HepG2 (cell line): Measurements from ENCODE around the gene HEPHL1. TPM values are rescaled to one million over a fixed set of nuclear protein-coding genes. Genes with fewer than 3 reads are reported as not detected.

Experiments
- ATAC-seq: fragments of 200-7000 bp; cut with Tn5 transposase; 3 replicates; pipeline ENCODE4 v1.9.1; 2020; ENCODE audit warnings: mild to moderate bottlenecking, moderate library complexity
- BruUV-seq: library from RNA; stranded (reverse); fragments of 400-500 nt; replicated peaks from 2 replicates; lab custom pipeline; 2021; lab: Mats Ljungman, UMichigan
- CTCF ChIA-PET: fragments of 300-600 bp; formaldehyde crosslinking; extraction: SDS; loops from one replicate; lab custom pipeline; 2021; ENCODE audit warnings: low total read pairs, inconsistent platforms, low intra/inter-chr PET ratio; lab: Yijun Ruan, JAX
- POLR2A ChIA-PET: fragments of 350-600 bp; sonication (Branson Sonifier 250); formaldehyde crosslinking; loops from one replicate; lab custom pipeline; 2020; ENCODE audit warnings: antibody characterized with exemption, inconsistent platforms; lab: Yijun Ruan, JAX
- DNase-seq: peaks from one replicate; pipeline ENCODE4 v3.0.0-alpha.2; 2015; ENCODE audit warnings: low spot score
- FAIRE-seq: peaks from 3 replicates; lab custom pipeline; 2011; peaks lifted over from hg19 to GRCh38; lab: Jason Lieb, UNC
- H2AFZ ChIP-seq: one replicate; pipeline ENCODE4 v1.6.1; 2011; ENCODE audit warnings: low read length, inconsistent platforms
- H3K27ac ChIP-seq: fragments of 300-600 bp; 3 replicates; pipeline ENCODE4 v1.8.0; 2011; ENCODE audit warnings: mixed run types, mild to moderate bottlenecking, mixed read lengths, low read length, inconsistent platforms; ENCODE audit not compliant: insufficient read depth; ENCODE audit errors: extremely low read length
- H3K27me3 ChIP-seq, 2 experiments: fragments of 200-600 bp in 1 of 2; 2 replicates in 1 of 2; 3 replicates in 1 of 2; pipeline versions ENCODE4 v1.6.0 to v1.8.0; 2011; ENCODE audit warnings: low read length in 2 of 2, mild to moderate bottlenecking in 2 of 2, moderate library complexity in 2 of 2, inconsistent platforms in 1 of 2; ENCODE audit not compliant: insufficient read depth in 2 of 2, control insufficient read depth in 1 of 2
- H3K36me3 ChIP-seq, 2 experiments: fragments of 200-600 bp in 1 of 2; replicated peaks in 1 of 2; 2 replicates in 1 of 2; 3 replicates in 1 of 2; pipeline versions ENCODE4 v1.5.1 to v1.8.0; 2011; ENCODE audit warnings: low read length in 2 of 2, inconsistent platforms in 1 of 2; ENCODE audit not compliant: insufficient read depth in 2 of 2, control insufficient read depth in 1 of 2
- H3K4me1 ChIP-seq: 2 replicates; pipeline ENCODE4 v1.5.1; 2012; ENCODE audit warnings: low read length, inconsistent platforms; ENCODE audit not compliant: insufficient read depth
- H3K4me2 ChIP-seq: 2 replicates; pipeline ENCODE4 v1.6.0; 2011; ENCODE audit warnings: low read depth, low read length, inconsistent platforms
- H3K4me3 ChIP-seq, 3 experiments: fragments of 200-600 bp in 1 of 3; sonication (generic), shearing (Covaris generic) in 1 of 3; replicated peaks in 1 of 3; 2 replicates each; pipeline ENCODE4 v1.5.1; 2011 to 2016; ENCODE audit warnings: low read length in 3 of 3, inconsistent platforms in 2 of 3, low read depth in 2 of 3, mild to moderate bottlenecking in 2 of 3, control low read depth in 1 of 3, mixed read lengths in 1 of 3; ENCODE audit not compliant: insufficient read depth in 1 of 3
- H3K79me2 ChIP-seq: one replicate; pipeline ENCODE4 v1.6.1; 2011; ENCODE audit warnings: low read length, inconsistent platforms; ENCODE audit not compliant: insufficient read depth
- H3K9ac ChIP-seq: 2 replicates; pipeline ENCODE4 v1.6.0; 2011; ENCODE audit warnings: mild to moderate bottlenecking, low read depth, low read length, inconsistent platforms; ENCODE audit not compliant: insufficient read depth
- H3K9me3 ChIP-seq: 2 replicates; pipeline ENCODE4 v1.5.1; 2012; ENCODE audit warnings: mild to moderate bottlenecking, low read length
- H4K20me1 ChIP-seq: 2 replicates; pipeline ENCODE4 v1.6.0; 2011; ENCODE audit warnings: inconsistent platforms, mild to moderate bottlenecking, low read length, moderate library complexity; ENCODE audit not compliant: insufficient read depth
- ATM ChIP-seq: fragments of 450-650 bp; IDR thresholded peaks from 2 replicates; pipeline ENCODE4 v1.7.1; 2017; ENCODE audit warnings: mild to moderate bottlenecking, borderline replicate concordance
- JUN ChIP-seq: sonication (generic); formaldehyde crosslinking; IDR thresholded peaks from 2 replicates; pipeline ENCODE4 v1.4.0; 2020; ENCODE audit warnings: mild to moderate bottlenecking, missing genetic modification reagents
- MAF1 ChIP-seq: sonication (generic); formaldehyde crosslinking; IDR thresholded peaks from 2 replicates; pipeline ENCODE4 v1.5.0; 2020; ENCODE audit warnings: missing genetic modification reagents, borderline replicate concordance
- PLSCR1 ChIP-seq: sonication (generic); formaldehyde crosslinking; IDR thresholded peaks from 2 replicates; pipeline ENCODE4 v1.5.0; 2020; ENCODE audit warnings: missing genetic modification reagents, mild to moderate bottlenecking, borderline replicate concordance
- RERE ChIP-seq: IDR thresholded peaks from 2 replicates; pipeline ENCODE4 v1.6.1; 2016; ENCODE audit warnings: low read depth, missing genetic modification reagents, missing compliant biosample characterization
- SALL1 ChIP-seq: sonication (generic); formaldehyde crosslinking; IDR thresholded peaks from 2 replicates; pipeline ENCODE4 v1.8.0; 2022; ENCODE audit warnings: mild to moderate bottlenecking, missing genetic modification reagents
- WIZ ChIP-seq: sonication (generic); formaldehyde crosslinking; IDR thresholded peaks from 2 replicates; pipeline ENCODE4 v1.5.1; 2020; ENCODE audit warnings: mild to moderate bottlenecking, missing genetic modification reagents
- ZFP82 ChIP-seq: sonication (generic); formaldehyde crosslinking; IDR thresholded peaks from 2 replicates; pipeline ENCODE4 v1.5.1; 2020; ENCODE audit warnings: mild to moderate bottlenecking, missing genetic modification reagents, borderline replicate concordance
- ZGPAT ChIP-seq: IDR thresholded peaks from 2 replicates; pipeline ENCODE4 v1.6.1; 2016; ENCODE audit warnings: mild to moderate bottlenecking
- ZNF263 ChIP-seq: sonication (generic); formaldehyde crosslinking; IDR thresholded peaks from 2 replicates; pipeline ENCODE4 v1.4.0; 2020; ENCODE audit warnings: missing genetic modification reagents
- ZNF329 ChIP-seq: sonication (generic); formaldehyde crosslinking; IDR thresholded peaks from 2 replicates; pipeline ENCODE4 v1.9.0; 2021; ENCODE audit warnings: low read depth, mild to moderate bottlenecking, missing genetic modification reagents
- ZNF614 ChIP-seq: IDR thresholded peaks from 2 replicates; pipeline ENCODE4 v1.6.1; 2018; ENCODE audit warnings: missing biosample characterization, missing genetic modification reagents, inconsistent platforms, borderline replicate concordance
- WGBS: methylation state at CpG from one replicate; pipeline ENCODE4 v1.1.6; 2017; ENCODE audit warnings: low lambda C conversion rate; 5-methylcytosine and 5-hydroxymethylcytosine counted together
- in situ Hi-C: cut with HindIII; loops from 2 replicates; pipeline ENCODE4 v1.10.0; 2017; ENCODE audit warnings: low pct_unique_long_range_greater_than_20kb; ENCODE audit not compliant: extremely low pct_ligation_motif_present
- intact Hi-C: fragments of 100-400 bp; cut with micrococcal nuclease; formaldehyde crosslinking; loops from one replicate; pipeline ENCODE4 v1.10.0; 2022; ENCODE audit not compliant: unreplicated experiment
- polyA plus RNA-seq, 8 experiments: library from polyadenylated mRNA; depleted of rRNA in 3 of 8; stranded (reverse) in 7 of 8; unstranded in 1 of 8; fragments of >200 nt; fragmentation: Illumina TruSeq in 4 of 8; extraction: Trizol in 4 of 8; gene quantifications; 2 replicates each; pipeline versions ENCODE4 v1.2.1 to v1.2.3, GENCODE V29; 2011 to 2016; ENCODE audit warnings: low read depth in 4 of 8, missing spikeins in 1 of 8, mixed read lengths in 1 of 8; ENCODE audit not compliant: insufficient read depth in 1 of 8
- total RNA-seq, 5 experiments: library from RNA; depleted of rRNA; stranded (reverse); fragments of >200 nt; fragmentation: Illumina TruSeq; extraction: Trizol; gene quantifications; 2 replicates each; pipeline ENCODE4 v1.2.3, GENCODE V29; 2016; ENCODE audit warnings: low read depth in 1 of 5

Gene HEPHL1
- total and polyA plus RNA-seq, 2 of the 13 experiments (the other 11 are each of a cell fraction or from before 2014, with no cell fraction given): 0.04 to 0.05 TPM

- Histone ChIP-seq H3K27ac (no peak overlapping the region), H3K4me3 (no peak overlapping the region), H2AFZ (no peak overlapping the region), H3K9ac (no peak overlapping the region), H3K36me3 (no peaks in the 10 kb centered on the region), H3K27me3 (no peaks in the 10 kb centered on the region; a peak in 1 of 5 replicates), H4K20me1 (no peaks in the 10 kb centered on the region), H3K4me1 (no peaks in the 10 kb centered on the region), H3K79me2 (no peaks in the 10 kb centered on the region), H3K4me2 (no peak overlapping the region), H3K9me3 (no peaks in the 10 kb centered on the region)
- in situ Hi-C loops: no loop called here
- ChIA-PET CTCF (no interaction called here), POLR2A (no interaction called here)
- DNase-seq: no peak
- ATAC-seq: no peak
- TF ChIP-seq RERE (CRISPR knock-in tag) (no peak), ZNF263 (no peak), MAF1 (CRISPR knock-in tag) (no peak), ZGPAT (CRISPR knock-in tag) (no peak), JUN (CRISPR knock-in tag) (no peak), ZFP82 (CRISPR knock-in tag) (no peak), ZNF329 (CRISPR knock-in tag) (no peak), SALL1 (CRISPR knock-in tag) (no peak), PLSCR1 (no peak), WIZ (no peak), ZNF614 (CRISPR knock-in tag) (no peak), ATM (no peak)
- 0% methylated on average over 1 of the region's 1 CpG for WGBS
- BruUV-seq: no TSS peak
- no peak for FAIRE-seq
- intact Hi-C loops: no loop called here
These were observed 37.0 kb upstream of the HEPHL1 start for GRCh38 chr11:93984196-93984567.
